ENCODE measurements around the gene FCN1.
"Not testable (repeated sequence)": the region's sequence is repeated elsewhere in the genome, so short reads cannot be mapped to it uniquely, and the experiment has no call there.

The FCN1 gene

DNA sequence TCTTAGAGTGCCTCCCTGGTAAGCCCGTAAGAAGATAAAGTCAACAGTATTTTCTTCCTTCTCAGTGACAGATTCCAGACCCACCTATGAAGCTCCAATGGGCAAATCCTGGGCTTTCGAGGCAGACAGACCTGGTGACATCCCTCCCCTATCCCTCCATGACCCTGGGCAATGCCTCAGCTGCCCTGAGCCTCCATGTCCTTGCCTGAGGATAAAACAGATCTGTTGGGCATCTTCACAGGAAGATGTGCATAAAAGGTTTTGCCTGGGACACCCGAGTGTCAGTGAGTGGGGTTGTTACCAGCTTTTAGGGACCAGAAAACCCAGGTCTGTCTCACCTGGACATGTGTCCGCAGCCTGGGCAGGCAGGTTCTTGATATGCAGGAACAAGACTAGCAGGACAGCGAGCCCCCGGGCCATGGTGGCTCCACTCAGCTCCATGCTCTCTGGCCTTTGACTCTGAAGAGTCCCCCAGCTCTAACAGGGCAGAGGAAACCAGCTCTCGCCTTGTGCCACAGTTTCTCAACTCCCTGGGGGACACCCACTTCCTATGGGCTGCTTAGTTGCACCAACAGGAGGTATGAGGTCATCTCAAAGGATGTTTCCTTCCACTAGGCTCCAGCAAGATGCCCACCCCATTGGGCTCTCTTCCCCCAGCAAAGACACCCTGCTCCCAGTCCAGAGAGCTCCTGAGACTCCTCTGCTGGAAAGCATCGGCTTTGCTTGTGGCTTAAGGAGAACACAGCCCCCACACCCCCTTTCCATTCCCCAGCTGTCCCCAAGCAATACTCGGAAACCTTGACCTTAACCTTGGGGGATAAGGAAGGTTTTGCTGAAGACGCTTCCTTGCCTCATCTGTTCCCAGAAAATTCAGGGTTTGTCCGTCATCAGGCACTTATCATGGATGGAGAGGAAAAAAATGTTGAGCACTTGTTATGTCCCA, at the start of gene FCN1:
Gene FCN1 (minus strand): TSS at position 482 of the 943 bp plus-strand sequence. CDS start 41 bp downstream, at position 441.
- DNase-seq (ENCODE audit: low spot score) = no peak

- DNase-seq (ENCODE audit: low spot score) = no peak
Measured at GRCh38 chr9:134966697-134967546, 49.2 kb upstream of the FCN1 start.

GRCh38 chr9:134966270-134966669, 48.6 kb upstream of the FCN1 start:
- no peak for DNase-seq (ENCODE audit: low spot score)

DNA sequence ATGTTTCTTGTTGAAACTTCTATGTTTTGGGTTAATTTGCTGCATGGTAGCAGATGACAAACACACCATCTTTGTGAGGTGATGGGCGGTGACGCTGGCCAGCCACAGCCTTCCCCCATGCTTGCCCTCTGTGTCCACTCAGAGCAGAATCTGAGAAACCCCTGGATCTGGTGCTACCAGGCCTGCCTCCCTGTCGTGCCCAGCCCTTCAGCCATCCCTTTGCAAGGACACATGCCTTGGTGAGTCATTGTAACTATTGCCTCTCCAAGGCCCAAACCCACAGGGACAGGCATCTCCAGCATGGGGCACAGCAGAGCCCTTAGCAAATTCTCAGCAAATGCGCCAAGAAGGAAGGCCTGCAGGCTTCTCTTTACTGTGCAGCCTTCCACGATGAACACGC, 48.1 kb upstream of the FCN1 start:
- no peak for DNase-seq (ENCODE audit: low spot score)

DNA sequence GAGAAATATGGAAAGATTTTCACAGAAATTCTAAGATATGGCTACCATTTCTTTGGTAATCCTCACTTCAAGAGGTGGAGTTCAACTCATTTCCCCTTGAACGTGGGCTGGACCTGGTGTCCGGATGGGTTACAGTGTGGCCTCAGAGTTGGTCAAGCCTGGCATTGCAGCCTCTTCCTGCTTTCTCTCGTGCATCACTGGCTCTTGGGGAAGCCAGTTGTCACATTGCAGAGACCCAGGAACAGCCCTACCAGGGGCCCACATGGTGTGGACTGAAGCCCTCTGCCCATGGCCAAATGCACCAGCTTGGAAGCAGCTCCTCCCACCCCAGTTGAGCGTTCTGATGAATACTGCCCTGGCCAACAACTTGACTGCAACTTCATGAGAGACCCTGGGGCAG, 47.7 kb upstream of the FCN1 start:
- no peak for DNase-seq (ENCODE audit: low spot score)

DNA sequence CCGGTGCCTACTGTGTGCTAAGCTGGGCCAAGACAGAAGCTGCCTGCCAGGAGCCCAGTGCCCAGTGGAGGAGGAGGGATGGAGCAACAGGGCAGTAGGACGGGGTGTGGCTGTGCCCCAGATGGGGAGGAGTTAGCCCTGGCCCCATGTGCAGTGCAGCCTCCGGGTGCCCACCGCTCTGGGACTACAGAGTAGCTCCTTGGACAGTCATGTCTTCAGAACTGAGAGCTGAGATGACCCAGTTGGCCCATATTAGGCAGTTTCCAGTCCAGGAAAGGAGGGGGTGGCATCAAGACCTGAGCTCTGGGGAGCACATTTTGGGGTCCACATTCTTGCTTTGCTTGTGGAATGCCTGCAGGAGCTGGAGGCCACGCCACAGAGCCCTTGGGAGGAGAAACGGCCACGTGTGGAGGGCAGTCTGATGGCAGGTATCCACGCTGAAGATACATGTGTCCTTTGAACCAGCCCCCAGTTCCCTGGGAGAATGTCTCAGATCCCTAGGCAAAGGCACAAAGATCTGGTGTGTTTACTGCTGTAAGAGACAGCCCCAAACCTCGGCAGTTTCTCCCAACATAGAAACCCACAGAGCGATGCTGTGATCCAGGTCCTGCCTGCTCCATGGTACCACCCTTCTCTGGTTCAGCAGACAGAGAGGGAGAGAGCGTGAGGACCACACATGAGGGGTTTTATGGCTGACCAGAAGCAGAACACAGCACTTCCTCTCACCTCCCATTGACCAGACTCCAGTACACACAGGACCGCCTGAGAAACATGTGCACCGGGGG, 46.8 kb upstream of the FCN1 start:
- no peak for DNase-seq (ENCODE audit: low spot score)

GRCh38 chr9:134963546-134963945, 45.8 kb upstream of the FCN1 start:
- no peak for DNase-seq (ENCODE audit: low spot score)

GRCh38 chr9:134962973-134963364, 45.3 kb upstream of the FCN1 start:
- DNase-seq (ENCODE audit: low spot score) = no peak

DNA sequence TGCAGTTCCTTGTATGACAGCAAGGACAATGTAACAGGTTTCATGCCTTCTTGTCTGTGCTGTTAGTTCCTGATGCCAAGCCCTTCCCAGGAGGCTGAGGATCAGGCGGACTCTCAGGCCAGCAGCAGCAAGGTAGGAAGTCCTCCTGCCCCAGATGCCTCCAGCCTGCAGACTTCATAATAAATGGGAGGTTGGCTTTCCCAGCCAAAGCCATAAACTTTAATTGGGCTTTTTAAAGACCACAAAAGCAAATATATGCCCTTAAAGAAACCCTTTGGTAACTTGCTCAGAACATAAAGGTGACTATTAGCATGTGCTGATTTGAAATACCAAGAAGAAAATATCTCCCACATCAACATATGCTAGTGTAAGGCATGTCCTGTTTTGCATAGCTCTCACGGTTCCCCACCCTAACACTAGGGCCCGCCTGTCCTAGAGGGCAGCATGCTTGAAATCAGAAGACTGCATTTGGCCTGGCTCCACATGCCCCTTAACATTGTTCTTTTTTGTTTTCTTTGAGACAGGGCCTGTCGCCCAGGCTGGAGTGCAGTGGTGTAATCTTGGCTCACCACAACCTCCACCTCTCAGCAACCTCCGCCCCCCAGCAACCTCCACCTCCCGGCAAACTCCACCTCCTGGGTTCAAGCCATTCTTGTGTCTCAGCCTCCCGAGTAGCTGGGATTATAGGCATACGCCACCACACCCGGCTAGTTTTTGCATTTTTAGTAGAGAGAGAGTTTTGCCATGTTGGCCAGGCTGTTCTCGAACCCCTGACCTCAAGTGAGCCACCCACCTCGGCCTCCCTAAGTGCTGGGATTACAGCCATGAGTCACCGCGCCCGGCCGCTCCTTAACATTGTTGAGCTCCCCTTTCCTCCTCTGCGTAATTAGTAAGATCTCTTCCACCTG, 44.6 kb upstream of the FCN1 start:
- no peak for DNase-seq (ENCODE audit: low spot score)

DNA sequence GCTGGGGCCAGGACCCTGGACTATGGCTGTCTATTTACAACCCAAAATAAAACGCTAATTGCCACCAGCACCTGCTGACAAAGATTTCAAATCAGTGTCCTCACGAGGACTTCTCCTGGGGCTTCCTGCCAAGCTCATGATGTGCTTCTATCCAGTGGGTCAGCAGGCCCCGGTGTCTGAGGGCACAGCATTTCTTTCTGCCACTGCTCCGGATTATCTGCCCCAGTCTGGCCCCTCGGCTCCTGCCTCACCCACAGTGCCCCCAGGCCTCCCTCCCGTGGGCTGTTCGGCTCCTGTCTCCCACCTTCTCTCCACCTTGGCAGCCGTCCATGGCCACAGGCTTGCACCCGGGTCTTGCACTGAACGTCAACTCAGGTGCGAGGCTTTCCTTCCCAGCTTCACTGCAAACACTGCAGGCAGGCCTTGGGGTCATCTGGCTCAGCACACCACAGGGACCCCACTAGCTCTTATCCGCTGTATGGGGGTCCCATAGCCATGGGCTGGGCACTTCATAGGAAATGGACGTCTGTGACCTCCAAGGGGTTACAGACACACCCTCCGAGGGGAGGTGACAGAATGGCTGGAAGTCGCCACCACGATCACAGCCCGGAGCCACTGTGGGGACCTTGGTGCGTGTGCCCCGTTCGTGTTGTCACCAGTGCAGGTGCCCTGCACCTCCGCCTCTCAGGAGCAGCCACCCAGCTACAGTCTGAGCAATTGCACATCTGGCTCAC, 43.8 kb upstream of the FCN1 start:
- no peak for DNase-seq (ENCODE audit: low spot score)

GRCh38 chr9:134960701-134961181, 43.0 kb upstream of the FCN1 start:
- DNase-seq (ENCODE audit: low spot score) = no peak

DNA sequence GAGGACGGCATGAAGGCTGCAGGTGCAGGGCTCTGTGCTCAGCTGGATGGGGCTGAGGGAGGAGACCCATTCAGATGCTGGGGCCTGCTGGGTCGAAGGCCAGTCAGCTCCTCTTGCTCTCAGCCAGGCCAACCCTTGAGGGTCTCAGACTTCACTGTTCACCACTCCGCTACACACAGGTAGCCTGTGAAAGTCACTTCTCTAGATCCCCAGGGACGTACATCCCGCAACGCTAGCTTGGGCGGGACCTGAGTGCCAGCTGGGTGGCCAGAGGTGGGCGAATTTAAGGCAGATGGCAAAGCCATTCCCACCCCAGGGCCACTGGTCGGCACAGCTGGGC, 42.2 kb upstream of the FCN1 start:
- no peak for DNase-seq (ENCODE audit: low spot score)

DNA sequence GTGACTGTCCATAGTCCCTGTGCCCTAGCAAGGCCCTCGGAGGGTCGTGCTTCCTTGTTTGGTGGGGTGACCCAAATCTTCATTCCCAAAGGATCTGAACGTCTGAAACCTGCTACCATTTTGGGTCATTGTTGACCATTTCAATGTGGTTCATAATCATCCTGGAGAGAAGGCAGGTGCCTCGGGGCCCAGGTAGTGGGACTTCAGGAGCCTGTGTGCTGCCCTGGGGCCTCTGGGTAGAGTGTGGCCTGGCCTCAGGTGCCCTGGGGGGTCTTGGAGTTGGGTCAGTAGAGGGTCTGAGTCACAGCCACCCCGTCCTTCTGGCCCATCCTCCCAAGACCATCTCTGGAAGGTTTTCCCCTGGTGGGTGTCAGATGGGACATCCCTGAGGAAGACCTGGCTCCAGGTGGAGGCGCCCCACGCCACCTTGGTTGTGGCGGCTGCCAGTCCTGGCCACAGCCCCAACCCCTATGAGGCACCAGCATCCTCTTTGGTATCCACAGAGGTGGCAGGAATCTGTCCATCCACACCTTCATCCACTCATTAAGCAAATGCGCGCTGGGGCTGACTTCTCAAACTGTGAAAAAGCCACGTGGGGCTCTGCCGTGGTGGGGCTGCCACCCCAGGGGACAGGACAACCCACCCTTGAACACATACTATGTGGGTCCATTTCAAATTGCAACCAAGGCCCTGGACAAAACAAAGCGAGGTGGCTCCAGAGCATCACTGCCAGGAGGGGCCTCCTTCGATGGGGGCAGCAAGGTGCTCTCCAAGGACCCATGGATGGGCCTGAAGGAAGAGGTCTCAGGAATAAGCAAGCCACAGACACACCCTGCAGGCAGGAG, 41.6 kb upstream of the FCN1 start:
- DNase-seq (ENCODE audit: low spot score) = no peak

DNA sequence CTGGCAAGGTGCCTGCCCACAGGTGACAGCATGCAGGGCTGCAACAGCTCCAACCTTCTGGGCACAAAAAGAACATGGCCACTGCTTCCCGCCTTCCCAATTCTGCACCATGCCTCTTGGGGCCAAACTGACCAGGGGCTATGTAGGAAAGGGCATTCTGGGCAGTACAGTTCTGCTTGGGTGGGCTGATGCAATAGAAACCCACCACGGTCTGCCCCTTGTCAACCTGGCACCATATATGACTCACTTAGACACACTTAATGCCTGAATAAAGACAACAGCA, 40.2 kb upstream of the FCN1 start:
- DNase-seq (ENCODE audit: low spot score) = no peak

DNA sequence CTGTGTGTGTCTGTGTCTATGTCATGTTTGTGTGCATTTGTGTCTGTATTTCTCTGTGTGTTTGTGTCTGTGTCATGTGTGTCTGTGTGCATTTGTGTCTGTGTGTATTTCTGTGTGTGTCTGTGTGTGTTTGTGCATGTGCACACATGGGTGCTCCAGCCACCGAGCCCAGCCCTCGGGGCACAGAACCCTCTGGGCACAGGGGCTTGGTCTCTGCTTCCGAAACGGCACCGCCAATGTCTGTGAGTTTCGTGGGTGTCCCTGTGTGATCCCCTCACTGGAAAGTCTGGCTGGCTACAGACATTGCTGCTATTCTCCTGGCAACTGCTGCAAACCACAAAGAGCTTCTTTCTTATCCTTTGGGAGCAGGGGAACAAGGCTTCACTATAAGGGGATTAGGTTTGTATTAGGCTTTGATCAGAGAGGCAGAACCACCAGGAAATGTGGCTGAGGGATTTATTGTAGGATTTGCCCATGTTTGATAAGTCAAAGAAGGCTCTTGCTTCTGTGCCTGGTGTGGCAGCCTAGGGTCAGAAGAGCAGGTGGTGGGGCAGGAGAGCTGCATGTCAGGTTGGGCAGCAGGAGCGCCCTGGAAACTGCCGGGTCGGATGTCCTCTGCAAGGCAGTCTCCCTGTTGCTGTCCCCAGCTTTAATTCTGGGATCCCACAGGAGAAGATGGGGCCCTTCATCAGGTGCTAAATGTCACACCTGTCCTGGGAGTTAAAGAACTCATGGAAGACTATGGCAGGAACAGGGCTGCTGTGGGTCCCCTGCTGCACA, 39.6 kb upstream of the FCN1 start:
- DNase-seq (ENCODE audit: low spot score) = no peak

- not testable (repeated sequence) for DNase-seq (ENCODE audit: low spot score)
Measured at GRCh38 chr9:134956387-134956786, 38.7 kb upstream of the FCN1 start.

DNA sequence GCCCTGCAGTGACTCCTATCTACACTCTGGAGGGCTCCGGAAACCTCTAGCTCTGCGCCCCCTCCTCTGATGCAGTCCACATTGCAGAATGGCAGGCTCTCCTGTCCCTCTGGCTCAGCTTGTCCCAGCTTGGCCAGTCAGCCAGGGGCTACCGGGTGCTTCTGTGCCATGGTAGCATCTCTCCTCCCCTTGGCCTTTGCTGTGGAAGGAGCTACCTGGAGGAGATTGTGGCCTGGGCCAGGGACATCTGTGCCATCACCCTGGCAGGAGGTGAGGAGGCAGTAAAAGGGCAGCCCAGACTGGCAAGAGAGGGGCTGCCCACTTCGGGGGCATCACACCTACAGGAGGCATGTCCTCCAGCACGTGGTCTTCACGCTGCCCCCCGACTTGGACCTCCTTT, 38.1 kb upstream of the FCN1 start:
- DNase-seq (ENCODE audit: low spot score) = no peak

GRCh38 chr9:134955156-134955555, 37.4 kb upstream of the FCN1 start:
- no peak for DNase-seq (ENCODE audit: low spot score)

- no peak for DNase-seq (ENCODE audit: low spot score)
Measured at GRCh38 chr9:134951994-134952393, 34.3 kb upstream of the FCN1 start.

Measured in NAMALWA (cell line).